CD4-positive, CD25-positive, alpha-beta regulatory T cell (primary cell): ENCODE data around the gene INSL3. TPM values are rescaled to one million over a fixed set of nuclear protein-coding genes. Genes with fewer than 3 reads are reported as not detected.
A peak's percentile ranks its signal among the peaks of the same experiment; 100 is the strongest.

ENCODE experiments used
- ATAC-seq, 2 donors: fragments of 150-1000 bp; cut with Tn5 transposase; one replicate each; pipeline ENCODE4 v1.10.0; 2021; ENCODE audit warnings: low read depth in 2 of 2, moderate number of reproducible peaks in 2 of 2, moderate library complexity in 1 of 2
- DNase-seq, 3 donors: peaks; one replicate each; pipeline versions ENCODE4 v3.0.0 to v3.0.0-alpha.2; 2012 to 2022; ENCODE audit warnings: mixed read lengths in 1 of 3
- H3K27ac ChIP-seq: one replicate; pipeline ENCODE4 v1.7.0; 2013; ENCODE audit warnings: mild to moderate bottlenecking, low read length; ENCODE audit not compliant: insufficient read depth, poor library complexity, severe bottlenecking
- H3K27me3 ChIP-seq: one replicate; pipeline ENCODE4 v1.7.0; 2013; ENCODE audit warnings: low read length; ENCODE audit not compliant: control insufficient read depth, insufficient read depth
- H3K36me3 ChIP-seq: one replicate; pipeline ENCODE4 v1.7.0; 2013; ENCODE audit warnings: mild to moderate bottlenecking, low read length, moderate library complexity; ENCODE audit not compliant: control insufficient read depth, insufficient read depth
- H3K4me1 ChIP-seq: 2 replicates; pipeline ENCODE4 v1.7.0; 2013; ENCODE audit warnings: mild to moderate bottlenecking, low read length; ENCODE audit not compliant: insufficient read depth, control insufficient read depth, poor library complexity, severe bottlenecking
- H3K4me3 ChIP-seq: one replicate; pipeline ENCODE4 v1.7.0; 2013; ENCODE audit warnings: low read depth, mild to moderate bottlenecking, low read length, moderate library complexity
- H3K9me3 ChIP-seq, 2 experiments: 1 replicate in 1 of 2; 2 replicates in 1 of 2; pipeline ENCODE4 v1.7.0; 2013; ENCODE audit warnings: low read length in 2 of 2, mild to moderate bottlenecking in 1 of 2, moderate library complexity in 1 of 2; ENCODE audit not compliant: control insufficient read depth in 2 of 2
- H3K27ac Mint-ChIP-seq, 3 donors: one replicate each; pipeline ENCODE4 v1.8.0; 2020 to 2022; ENCODE audit warnings: mild to moderate bottlenecking in 3 of 3, mixed read lengths in 3 of 3, moderate library complexity in 2 of 3
- H3K27me3 Mint-ChIP-seq: one replicate; pipeline ENCODE4 v1.8.0; 2022; ENCODE audit warnings: mild to moderate bottlenecking, mixed read lengths
- H3K36me3 Mint-ChIP-seq: one replicate; pipeline ENCODE4 v1.8.0; 2020; ENCODE audit warnings: mixed read lengths
- H3K4me1 Mint-ChIP-seq, 4 donors: one replicate each; pipeline ENCODE4 v1.8.0; 2020 to 2022; ENCODE audit warnings: mixed read lengths in 4 of 4, mild to moderate bottlenecking in 1 of 4
- H3K4me3 Mint-ChIP-seq, 4 donors: one replicate each; pipeline ENCODE4 v1.8.0; 2020 to 2022; ENCODE audit warnings: mild to moderate bottlenecking in 4 of 4, mixed read lengths in 4 of 4, moderate library complexity in 3 of 4
- H3K9me3 Mint-ChIP-seq, 7 donors: one replicate each; pipeline ENCODE4 v1.8.0; 2020 to 2022; ENCODE audit warnings: mixed read lengths in 7 of 7, mild to moderate bottlenecking in 3 of 7, moderate library complexity in 2 of 7
- polyA plus RNA-seq, 4 donors: library from polyadenylated mRNA; unstranded; fragments of 300-500 nt; fragmentation: Illumina TruSeq; gene quantifications; one replicate each; pipeline ENCODE4 v1.2.3, GENCODE V29; 2021
- total RNA-seq: library from RNA; stranded (reverse); gene quantifications from one replicate; pipeline ENCODE4 v1.2.3, GENCODE V29; 2022

INSL3 gene
- total and polyA plus RNA-seq, 5 donors from 2014 or later = 1.5 to 5.5 (median 2.4) TPM

GRCh38 chr19:17842663-17843291, 21.5 kb upstream of the INSL3 start:
- Histone ChIP-seq H3K4me3 (no peak overlapping the region), H3K4me1 (peaks cover 34% of the 10 kb centered on the region), H3K36me3 (peaks cover 60% of the 10 kb centered on the region), H3K27ac (peak overlapping the region; percentile 49), H3K27me3 (no peaks in the 10 kb centered on the region), H3K9me3 (no peaks in the 10 kb centered on the region)
- H3K4me3 Mint-ChIP-seq = no peak overlapping the region
- H3K27me3 Mint-ChIP-seq = no peaks in the 10 kb centered on the region
- DNase-seq = no peak
- peaks cover 8 to 47% (median 22%) of the 10 kb centered on the region in 4 donors for H3K4me1 Mint-ChIP-seq
- H3K36me3 Mint-ChIP-seq = peaks cover 23% of the 10 kb centered on the region
- no peak overlapping the region for H3K27ac Mint-ChIP-seq
- no peak for ATAC-seq
- peaks cover 0 to 2% (median 0%) of the 10 kb centered on the region in 7 donors for H3K9me3 Mint-ChIP-seq

GRCh38 chr19:17841810-17842662, 20.7 kb upstream of the INSL3 start:
- peaks cover 27% of the 10 kb centered on the region for H3K36me3 Mint-ChIP-seq
- H3K9me3 ChIP-seq = no peaks in the 10 kb centered on the region
- no peaks in the 10 kb centered on the region for H3K27me3 Mint-ChIP-seq
- H3K27ac Mint-ChIP-seq = peak overlapping the region in 1 of 3 donors; percentile 32
- H3K4me3 Mint-ChIP-seq = no peak overlapping the region
- H3K4me1 ChIP-seq = peaks cover 33% of the 10 kb centered on the region
- H3K4me3 ChIP-seq = no peak overlapping the region
- H3K27ac ChIP-seq = peak overlapping the region; percentile 49
- DNase-seq = peak in 2 of 3 donors; percentile 33 to 39
- peaks cover 0 to 2% (median 0%) of the 10 kb centered on the region in 7 donors for H3K9me3 Mint-ChIP-seq
- ATAC-seq = peak in 1 of 2 donors; percentile 33
- H3K27me3 ChIP-seq = no peaks in the 10 kb centered on the region
- H3K36me3 ChIP-seq = peaks cover 64% of the 10 kb centered on the region
- H3K4me1 Mint-ChIP-seq = peaks cover 8 to 46% (median 20%) of the 10 kb centered on the region in 4 donors

GRCh38 chr19:17841371-17841809, 20.1 kb upstream of the INSL3 start:
- H3K4me1 ChIP-seq = peaks cover 32% of the 10 kb centered on the region
- H3K27me3 ChIP-seq = no peaks in the 10 kb centered on the region
- H3K36me3 ChIP-seq = peaks cover 71% of the 10 kb centered on the region
- ATAC-seq (no peak), DNase-seq (no peak)
- H3K27ac ChIP-seq = no peak overlapping the region
- Mint-ChIP-seq H3K27me3 (no peaks in the 10 kb centered on the region), H3K36me3 (peaks cover 31% of the 10 kb centered on the region), H3K27ac (peak overlapping the region in 1 of 3 donors; percentile 58), H3K4me3 (peak overlapping the region in 1 of 4 donors; percentile 61), H3K9me3 (peaks cover 0 to 2% (median 0%) of the 10 kb centered on the region in 7 donors), H3K4me1 (peaks cover 5 to 48% (median 21%) of the 10 kb centered on the region in 4 donors)
- H3K4me3 ChIP-seq = no peak overlapping the region
- no peaks in the 10 kb centered on the region for H3K9me3 ChIP-seq

- Mint-ChIP-seq H3K36me3 (peaks cover 45% of the 10 kb centered on the region), H3K27me3 (no peaks in the 10 kb centered on the region), H3K27ac (peak overlapping the region in 2 of 3 donors; percentile 20 to 23), H3K4me1 (peaks cover 0 to 42% (median 21%) of the 10 kb centered on the region in 4 donors), H3K9me3 (peaks cover 0 to 2% (median 0%) of the 10 kb centered on the region in 7 donors), H3K4me3 (peak overlapping the region in 1 of 4 donors; percentile 27)
- no peak for DNase-seq
- no peaks in the 10 kb centered on the region for H3K9me3 ChIP-seq
- H3K27ac ChIP-seq = no peak overlapping the region
- H3K4me1 ChIP-seq = peaks cover 18% of the 10 kb centered on the region
- H3K36me3 ChIP-seq = peaks cover 83% of the 10 kb centered on the region
- H3K4me3 ChIP-seq = no peak overlapping the region
- ATAC-seq = no peak
- no peaks in the 10 kb centered on the region for H3K27me3 ChIP-seq
Observed at GRCh38 chr19:17840019-17840418, 18.7 kb upstream of the INSL3 start.

- peaks cover 43% of the 10 kb centered on the region for H3K36me3 Mint-ChIP-seq
- peaks cover 0 to 2% (median 0%) of the 10 kb centered on the region in 7 donors for H3K9me3 Mint-ChIP-seq
- Histone ChIP-seq H3K36me3 (peaks cover 90% of the 10 kb centered on the region), H3K4me1 (no peaks in the 10 kb centered on the region), H3K27me3 (no peaks in the 10 kb centered on the region), H3K9me3 (no peaks in the 10 kb centered on the region), H3K4me3 (no peak overlapping the region), H3K27ac (no peak overlapping the region)
- H3K27ac Mint-ChIP-seq = peak overlapping the region in 2 of 3 donors; percentile 55 to 79
- H3K27me3 Mint-ChIP-seq = no peaks in the 10 kb centered on the region
- H3K4me1 Mint-ChIP-seq = peaks cover 0 to 23% (median 10%) of the 10 kb centered on the region in 4 donors
- no peak overlapping the region for H3K4me3 Mint-ChIP-seq
- ATAC-seq (no peak), DNase-seq (no peak)
Observed at GRCh38 chr19:17837972-17838371, 16.7 kb upstream of the INSL3 start.

GRCh38 chr19:17836530-17836929, 15.2 kb upstream of the INSL3 start:
- H3K9me3 ChIP-seq = no peaks in the 10 kb centered on the region
- H3K27me3 Mint-ChIP-seq = no peaks in the 10 kb centered on the region
- peak overlapping the region in 1 of 4 donors; percentile 17 for H3K4me3 Mint-ChIP-seq
- peaks cover 0 to 2% (median 0%) of the 10 kb centered on the region in 7 donors for H3K9me3 Mint-ChIP-seq
- H3K4me1 ChIP-seq = no peaks in the 10 kb centered on the region
- H3K4me1 Mint-ChIP-seq = peaks cover 0 to 22% (median 10%) of the 10 kb centered on the region in 4 donors
- no peak overlapping the region for H3K27ac ChIP-seq
- peaks cover 92% of the 10 kb centered on the region for H3K36me3 ChIP-seq
- ATAC-seq (no peak), DNase-seq (no peak)
- no peak overlapping the region for H3K4me3 ChIP-seq
- H3K27me3 ChIP-seq = no peaks in the 10 kb centered on the region
- H3K27ac Mint-ChIP-seq = peak overlapping the region in 1 of 3 donors; percentile 92
- peaks cover 49% of the 10 kb centered on the region for H3K36me3 Mint-ChIP-seq

GRCh38 chr19:17835182-17836006, 14.1 kb upstream of the INSL3 start:
- H3K9me3 Mint-ChIP-seq = peaks cover 0 to 2% (median 0%) of the 10 kb centered on the region in 7 donors
- no peak overlapping the region for H3K27ac ChIP-seq

More at GRCh38 chr19:17835182-17836006, 14.1 kb upstream of the INSL3 start:
- Mint-ChIP-seq H3K27me3 (no peaks in the 10 kb centered on the region), H3K36me3 (peaks cover 47% of the 10 kb centered on the region), H3K27ac (peak overlapping the region; percentile 59 to 97 (median 69)), H3K4me1 (peaks cover 0 to 17% (median 10%) of the 10 kb centered on the region in 4 donors), H3K4me3 (no peak overlapping the region)
- Histone ChIP-seq H3K9me3 (no peaks in the 10 kb centered on the region), H3K4me1 (no peaks in the 10 kb centered on the region), H3K27me3 (no peaks in the 10 kb centered on the region), H3K4me3 (no peak overlapping the region), H3K36me3 (peaks cover 89% of the 10 kb centered on the region)
- DNase-seq (no peak), ATAC-seq (no peak)
